DOHH2 (cell line): Measurements from ENCODE around the gene ZNF714.

Source experiments
- H3F3A ChIP-seq: fragments of 200-600 bp; sonication (generic), shearing (Covaris generic); 2 replicates; pipeline ENCODE4 v1.6.0; 2016; ENCODE audit warnings: antibody characterized with exemption, mild to moderate bottlenecking; ENCODE audit not compliant: control insufficient read depth, insufficient read depth
- H3K27ac ChIP-seq: fragments of 200-600 bp; sonication (generic); 2 replicates; pipeline ENCODE4 v1.5.1; 2014; ENCODE audit warnings: low read depth, mild to moderate bottlenecking, low read length, moderate library complexity
- H3K27me3 ChIP-seq: fragments of 200-600 bp; sonication (generic); 2 replicates; pipeline ENCODE4 v1.6.1; 2014; ENCODE audit warnings: mild to moderate bottlenecking, low read length, mixed read lengths; ENCODE audit not compliant: control insufficient read depth
- H3K36me3 ChIP-seq: fragments of 200-600 bp; sonication (generic); 2 replicates; pipeline ENCODE4 v1.6.1; 2014; ENCODE audit warnings: mild to moderate bottlenecking, low read length, moderate library complexity, mixed read lengths; ENCODE audit not compliant: control insufficient read depth
- H3K4me1 ChIP-seq: fragments of 200-600 bp; sonication (generic); 2 replicates; pipeline ENCODE4 v1.6.1; 2014; ENCODE audit warnings: mild to moderate bottlenecking, low read length, mixed read lengths; ENCODE audit not compliant: control insufficient read depth
- H3K4me2 ChIP-seq: fragments of 200-600 bp; sonication (generic); 2 replicates; pipeline ENCODE4 v1.6.0; 2014; ENCODE audit warnings: mild to moderate bottlenecking, low read length, moderate library complexity
- H3K4me3 ChIP-seq: fragments of 200-600 bp; sonication (generic); 2 replicates; pipeline ENCODE4 v1.5.1; 2014; ENCODE audit warnings: mild to moderate bottlenecking, low read length, mixed read lengths
- H3K79me2 ChIP-seq: fragments of 200-600 bp; sonication (generic); 2 replicates; pipeline ENCODE4 v1.6.1; 2014; ENCODE audit warnings: mild to moderate bottlenecking, low read length, mixed read lengths; ENCODE audit not compliant: control insufficient read depth
- H3K9me2 ChIP-seq: fragments of 200-600 bp; sonication (generic); replicated peaks from 2 replicates; pipeline ENCODE4 v1.6.1; 2014; ENCODE audit warnings: mild to moderate bottlenecking, low read length, mixed read lengths; ENCODE audit not compliant: control insufficient read depth
- H3K9me3 ChIP-seq: fragments of 200-600 bp; sonication (generic); 2 replicates; pipeline ENCODE4 v1.6.1; 2014; ENCODE audit warnings: antibody characterized with exemption, low read length, mixed read lengths; ENCODE audit not compliant: control insufficient read depth, insufficient read depth
- H4K20me1 ChIP-seq: fragments of 200-600 bp; sonication (generic); 2 replicates; pipeline ENCODE4 v1.6.0; 2014; ENCODE audit warnings: low read depth, mild to moderate bottlenecking, antibody characterized with exemption, low read length, moderate library complexity; ENCODE audit not compliant: control insufficient read depth, insufficient read depth
- EZH2phosphoT487 ChIP-seq: fragments of 200-600 bp; sonication (generic); IDR thresholded peaks from 2 replicates; pipeline ENCODE4 v1.6.1; 2017; ENCODE audit warnings: borderline replicate concordance, mild to moderate bottlenecking, antibody characterized with exemption, low read length, moderate library complexity, mixed read lengths
- TF ChIP-seq, protein P1 (sequence below): fragments of 200-600 bp; sonication (generic); IDR thresholded peaks from one replicate; pipeline ENCODE4 v1.5.1; 2014; ENCODE audit warnings: antibody characterized with exemption, mild to moderate bottlenecking, low read depth, low read length; ENCODE audit not compliant: poor library complexity, severe bottlenecking

Gene ZNF714

GRCh38 chr19:21147540-21147939, 65.5 kb downstream of the ZNF714 start:
- H3K27me3 ChIP-seq: no peaks in the 10 kb centered on the region
- H3K4me2 ChIP-seq: no peak overlapping the region
- H4K20me1 ChIP-seq: no peaks in the 10 kb centered on the region
- H3K36me3 ChIP-seq: peaks cover 95% of the 10 kb centered on the region
- no peaks in the 10 kb centered on the region for H3F3A ChIP-seq
- no peaks in the 10 kb centered on the region for H3K9me2 ChIP-seq
- no peak overlapping the region for H3K4me3 ChIP-seq
- no peak overlapping the region for H3K27ac ChIP-seq
- TF ChIP-seq EZH2phosphoT487: no peak
- TF ChIP-seq, protein P1, sequence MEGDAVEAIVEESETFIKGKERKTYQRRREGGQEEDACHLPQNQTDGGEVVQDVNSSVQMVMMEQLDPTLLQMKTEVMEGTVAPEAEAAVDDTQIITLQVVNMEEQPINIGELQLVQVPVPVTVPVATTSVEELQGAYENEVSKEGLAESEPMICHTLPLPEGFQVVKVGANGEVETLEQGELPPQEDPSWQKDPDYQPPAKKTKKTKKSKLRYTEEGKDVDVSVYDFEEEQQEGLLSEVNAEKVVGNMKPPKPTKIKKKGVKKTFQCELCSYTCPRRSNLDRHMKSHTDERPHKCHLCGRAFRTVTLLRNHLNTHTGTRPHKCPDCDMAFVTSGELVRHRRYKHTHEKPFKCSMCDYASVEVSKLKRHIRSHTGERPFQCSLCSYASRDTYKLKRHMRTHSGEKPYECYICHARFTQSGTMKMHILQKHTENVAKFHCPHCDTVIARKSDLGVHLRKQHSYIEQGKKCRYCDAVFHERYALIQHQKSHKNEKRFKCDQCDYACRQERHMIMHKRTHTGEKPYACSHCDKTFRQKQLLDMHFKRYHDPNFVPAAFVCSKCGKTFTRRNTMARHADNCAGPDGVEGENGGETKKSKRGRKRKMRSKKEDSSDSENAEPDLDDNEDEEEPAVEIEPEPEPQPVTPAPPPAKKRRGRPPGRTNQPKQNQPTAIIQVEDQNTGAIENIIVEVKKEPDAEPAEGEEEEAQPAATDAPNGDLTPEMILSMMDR: no peak
- peaks cover 88% of the 10 kb centered on the region for H3K79me2 ChIP-seq
- H3K9me3 ChIP-seq: peaks cover 35% of the 10 kb centered on the region
- H3K4me1 ChIP-seq: peaks cover 8% of the 10 kb centered on the region

DNA sequence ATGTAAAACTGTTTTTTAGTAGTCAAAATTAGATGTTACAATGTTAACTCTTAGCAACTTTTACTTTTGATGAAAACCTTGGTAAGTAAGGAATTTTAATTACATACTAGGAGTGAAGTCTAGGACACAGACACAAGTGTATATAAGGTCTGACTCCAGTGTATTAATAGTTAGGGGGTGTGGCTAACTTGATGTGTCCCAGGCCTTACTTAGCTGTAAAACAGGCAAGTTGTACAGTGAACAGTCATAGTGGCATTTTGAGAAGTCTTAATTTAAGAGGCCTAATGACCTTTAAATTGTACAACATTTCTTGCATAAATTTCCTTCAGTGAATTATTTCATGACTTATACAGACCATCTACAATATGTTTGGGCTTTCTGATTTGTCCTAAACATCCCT, 66.7 kb downstream of the ZNF714 start:
- H3K9me2 ChIP-seq: no peaks in the 10 kb centered on the region
- no peak overlapping the region for H3K27ac ChIP-seq
- H3K4me1 ChIP-seq: no peaks in the 10 kb centered on the region
- H3K4me2 ChIP-seq: no peak overlapping the region
- TF ChIP-seq EZH2phosphoT487: no peak
- TF ChIP-seq, protein P1: no peak
- no peaks in the 10 kb centered on the region for H3F3A ChIP-seq
- H3K4me3 ChIP-seq: no peak overlapping the region
- H3K27me3 ChIP-seq: no peaks in the 10 kb centered on the region
- H3K9me3 ChIP-seq: peaks cover 32% of the 10 kb centered on the region
- H3K36me3 ChIP-seq: peaks cover 100% of the 10 kb centered on the region
- H3K79me2 ChIP-seq: peaks cover 88% of the 10 kb centered on the region
- H4K20me1 ChIP-seq: no peaks in the 10 kb centered on the region

DNA sequence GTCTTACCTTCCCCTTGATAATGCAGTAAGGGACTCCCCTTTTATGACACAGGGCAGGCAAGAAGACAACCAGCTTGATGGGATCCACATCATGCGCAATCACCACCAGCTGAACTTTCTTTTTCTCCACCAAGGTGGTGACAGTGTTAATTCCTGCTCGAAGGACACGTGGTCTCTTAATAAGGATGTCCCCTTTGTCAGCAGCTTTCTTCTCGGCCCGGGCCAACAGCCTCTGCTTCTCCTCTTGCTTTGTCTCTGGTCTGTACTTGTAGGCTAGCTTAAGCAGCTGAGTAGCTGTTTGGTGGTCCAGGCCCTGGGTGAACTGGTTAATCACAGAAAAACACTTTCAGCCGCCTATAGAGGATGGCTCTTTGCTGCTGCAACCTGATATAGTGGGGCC, 67.9 kb downstream of the ZNF714 start:
- H3K27me3 ChIP-seq: no peaks in the 10 kb centered on the region
- H3K27ac ChIP-seq: no peak overlapping the region
- no peaks in the 10 kb centered on the region for H4K20me1 ChIP-seq
- no peak for TF ChIP-seq EZH2phosphoT487
- TF ChIP-seq, protein P1: no peak
- H3K4me2 ChIP-seq: no peak overlapping the region
- H3K9me2 ChIP-seq: no peaks in the 10 kb centered on the region
- no peaks in the 10 kb centered on the region for H3F3A ChIP-seq
- H3K79me2 ChIP-seq: peaks cover 80% of the 10 kb centered on the region
- H3K4me1 ChIP-seq: no peaks in the 10 kb centered on the region
- no peak overlapping the region for H3K4me3 ChIP-seq
- peaks cover 90% of the 10 kb centered on the region for H3K36me3 ChIP-seq
- H3K9me3 ChIP-seq: peaks cover 25% of the 10 kb centered on the region

- H3K4me1 ChIP-seq: no peaks in the 10 kb centered on the region
- H3K4me3 ChIP-seq: no peak overlapping the region
- TF ChIP-seq, protein P1: no peak
- no peak for TF ChIP-seq EZH2phosphoT487
- H3K79me2 ChIP-seq: peaks cover 81% of the 10 kb centered on the region
- H3K9me3 ChIP-seq: peaks cover 27% of the 10 kb centered on the region
- H3K4me2 ChIP-seq: no peak overlapping the region
- H3K36me3 ChIP-seq: peaks cover 85% of the 10 kb centered on the region
- H3F3A ChIP-seq: no peaks in the 10 kb centered on the region
- no peaks in the 10 kb centered on the region for H4K20me1 ChIP-seq
- H3K9me2 ChIP-seq: no peaks in the 10 kb centered on the region
- H3K27ac ChIP-seq: no peak overlapping the region
- H3K27me3 ChIP-seq: no peaks in the 10 kb centered on the region
Observed at GRCh38 chr19:21151460-21151859, 69.5 kb downstream of the ZNF714 start.
